Measurements from ENCODE around the gene PIGL.

GRCh38 chr17:16171613-16172012 is 45.4 kb upstream of the PIGL start:
- TF ChIP-seq EZH2 (IDR thresholded peaks at IDR 0.05): no peak
- no peak for TF ChIP-seq POLR2AphosphoS5 (IDR thresholded peaks at IDR 0.05; ENCODE audit: borderline replicate concordance, low read depth, low read length)
